NCI-H226 (cell line): ENCODE data around the gene GPR4.

Source experiments
- DNase-seq: peaks from one replicate; pipeline ENCODE4 v3.0.0-alpha.2; 2015

GPR4 gene

GRCh38 chr19:45587873-45588272 lies 14.1 kb downstream of the GPR4 start:
- no peak for DNase-seq

GRCh38 chr19:45585158-45585577 lies 16.8 kb downstream of the GPR4 start:
- no peak for DNase-seq

- DNase-seq: peak; percentile 99
Measured at GRCh38 chr19:45584332-45585157, 17.5 kb downstream of the GPR4 start, which contains the start of gene OPA3. OPA3 (minus strand) TSS chr19:45584802; CDS start chr19:45584764, 38 bp downstream.

- DNase-seq: no peak
Measured at GRCh38 chr19:45581576-45581975, 20.4 kb downstream of the GPR4 start.

- no peak for DNase-seq
Measured at GRCh38 chr19:45578861-45579260, 23.2 kb downstream of the GPR4 start.

GRCh38 chr19:45577111-45577905 lies 24.7 kb downstream of the GPR4 start:
- peak; percentile 97 for DNase-seq

- DNase-seq: no peak
Measured at GRCh38 chr19:45576682-45577081, 25.3 kb downstream of the GPR4 start.

- no peak for DNase-seq
Measured at GRCh38 chr19:45575216-45575615, 26.8 kb downstream of the GPR4 start.

GRCh38 chr19:45574526-45574925 lies 27.5 kb downstream of the GPR4 start:
- no peak for DNase-seq

GRCh38 chr19:45571457-45572220 lies 30.4 kb downstream of the GPR4 start:
- DNase-seq: no peak

GRCh38 chr19:45569619-45570421 lies 32.2 kb downstream of the GPR4 start:
- DNase-seq: no peak

GRCh38 chr19:45568732-45569131 lies 33.3 kb downstream of the GPR4 start:
- peak; percentile 33 for DNase-seq

- no peak for DNase-seq
Measured at GRCh38 chr19:45567609-45568008, 34.4 kb downstream of the GPR4 start.

- no peak for DNase-seq
Measured at GRCh38 chr19:45564131-45564780, 37.8 kb downstream of the GPR4 start.

- DNase-seq: no peak
Measured at GRCh38 chr19:45560686-45561085, 41.3 kb downstream of the GPR4 start.

GRCh38 chr19:45560038-45560437 lies 42.0 kb downstream of the GPR4 start:
- DNase-seq: no peak

GRCh38 chr19:45558399-45558878 lies 43.6 kb downstream of the GPR4 start:
- no peak for DNase-seq

GRCh38 chr19:45556835-45557234 lies 45.2 kb downstream of the GPR4 start:
- no peak for DNase-seq

- no peak for DNase-seq
Measured at GRCh38 chr19:45554481-45554880, 47.5 kb downstream of the GPR4 start.

GRCh38 chr19:45553464-45553863 lies 48.5 kb downstream of the GPR4 start:
- DNase-seq: no peak

- peak; percentile 42 for DNase-seq
Measured at GRCh38 chr19:45547965-45548609, 53.9 kb downstream of the GPR4 start.
